GM10847 (cell line): ENCODE measurements around the gene NCKAP5.

Experiments
- POLR2A ChIP-seq: IDR thresholded peaks from 2 replicates; pipeline ENCODE4 v1.6.1; 2011; ENCODE audit not compliant: insufficient read length; ENCODE audit errors: extremely low read depth

NCKAP5 gene

DNA sequence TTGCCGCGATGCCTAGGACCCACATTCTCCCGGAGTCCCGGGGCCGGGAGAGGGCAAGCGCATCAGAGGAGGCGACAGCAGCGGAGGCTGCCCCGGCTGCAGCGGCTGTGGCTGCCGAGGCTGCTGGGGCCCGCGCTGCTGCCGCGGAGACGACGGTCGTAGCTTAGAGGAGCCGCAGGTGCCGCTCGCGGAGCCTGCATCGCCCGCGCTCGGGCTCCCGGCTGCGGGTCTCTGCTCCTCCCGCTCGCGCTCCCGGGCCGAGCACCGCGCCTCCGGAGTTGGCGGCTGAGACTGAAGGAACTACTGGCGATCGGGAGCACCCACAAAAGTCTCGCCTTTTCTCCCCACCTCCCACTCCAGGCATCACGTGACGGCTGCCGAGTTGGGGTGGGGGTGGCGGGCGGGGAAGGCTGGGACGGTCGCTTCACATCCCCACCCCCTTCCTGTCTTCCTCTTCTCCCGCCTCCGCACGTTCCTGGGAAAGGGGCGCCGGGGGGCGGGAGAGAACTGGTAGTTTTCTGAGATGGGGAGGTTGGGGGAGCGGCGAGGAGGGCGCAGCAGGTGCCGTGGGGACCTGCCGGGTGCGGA is 898.3 kb downstream of the NCKAP5 start, which contains the start of gene LYPD1:
TSS of gene LYPD1 (minus strand) at position 298 of the 588 bp plus-strand sequence. CDS start at position 25, 273 bp downstream.
- TF ChIP-seq POLR2A = no peak

DNA sequence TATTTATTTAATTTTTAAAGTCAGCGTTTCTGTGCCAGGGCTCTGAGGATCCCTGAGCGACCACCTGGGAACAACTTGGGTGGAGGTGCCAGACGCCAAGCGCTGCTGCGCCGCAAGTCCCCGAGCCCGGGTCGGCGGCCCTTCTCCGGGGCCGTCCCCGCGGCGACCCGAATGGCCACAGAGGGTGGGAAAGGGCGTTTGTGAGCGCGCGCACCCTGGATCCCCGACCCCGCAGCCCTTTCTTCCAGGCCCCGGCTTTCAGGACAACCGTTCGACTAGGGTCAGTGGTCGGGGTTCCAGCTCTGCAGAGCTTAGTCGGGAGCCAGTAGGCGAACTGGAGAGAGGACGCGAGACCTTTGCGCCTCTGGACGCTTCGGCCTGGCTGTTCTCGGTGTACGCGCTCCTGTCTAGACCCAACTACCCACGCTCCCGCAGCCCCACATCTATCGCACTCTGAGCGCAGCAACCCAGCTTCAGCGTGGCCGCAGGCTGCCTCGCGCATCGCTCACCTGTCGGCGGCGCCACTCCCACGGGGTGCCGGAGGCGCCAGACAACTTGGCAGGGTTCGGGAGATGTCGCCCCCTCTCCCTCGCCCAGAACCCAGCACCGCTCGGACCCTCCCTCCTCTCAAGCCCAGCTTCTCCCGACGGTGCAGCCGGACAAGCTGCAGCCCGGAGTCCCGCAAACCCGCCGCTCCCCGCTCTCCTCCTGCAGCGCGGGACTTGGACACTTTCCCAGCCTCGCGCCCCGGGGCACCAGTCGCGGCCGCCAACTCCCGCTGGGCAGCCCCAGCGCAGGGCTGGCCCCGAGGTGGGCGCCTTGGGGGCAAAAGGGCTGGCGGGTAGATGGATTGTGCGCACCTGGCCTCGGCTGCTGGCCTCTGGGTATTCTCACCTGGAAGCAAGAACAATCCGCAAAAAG is 899.0 kb downstream of the NCKAP5 start:
- no peak for TF ChIP-seq POLR2A

DNA sequence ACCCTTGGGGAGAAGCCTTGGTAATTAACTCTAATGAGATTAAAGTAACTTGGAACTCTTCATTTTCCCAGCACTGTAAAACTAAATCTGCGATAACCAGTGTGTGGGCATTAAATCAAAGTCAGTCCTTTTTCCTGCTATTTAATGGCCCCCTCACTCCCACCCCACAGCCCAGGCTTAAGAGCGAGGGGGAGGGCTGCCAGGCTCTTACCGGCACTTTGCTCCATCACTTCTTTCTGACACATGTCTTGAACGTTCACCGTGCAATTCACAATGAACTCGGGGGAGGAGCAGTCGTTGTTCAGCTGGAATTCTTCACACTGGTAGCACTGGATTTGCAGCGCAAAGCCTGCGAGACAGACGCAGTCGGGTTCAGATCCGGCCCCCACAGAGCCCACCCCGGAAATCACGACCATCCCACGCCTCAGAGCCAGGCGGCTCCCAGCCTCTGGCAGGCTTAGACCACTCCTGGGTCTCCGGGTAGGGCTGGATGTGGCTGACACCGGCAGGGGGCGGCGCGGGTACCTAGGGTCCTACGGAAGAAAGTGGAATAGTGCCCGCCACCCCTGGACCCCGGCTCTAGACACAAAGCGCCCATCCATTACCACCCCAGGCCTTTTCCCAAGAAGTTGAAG is 900.0 kb downstream of the NCKAP5 start:
- TF ChIP-seq POLR2A = no peak

DNA sequence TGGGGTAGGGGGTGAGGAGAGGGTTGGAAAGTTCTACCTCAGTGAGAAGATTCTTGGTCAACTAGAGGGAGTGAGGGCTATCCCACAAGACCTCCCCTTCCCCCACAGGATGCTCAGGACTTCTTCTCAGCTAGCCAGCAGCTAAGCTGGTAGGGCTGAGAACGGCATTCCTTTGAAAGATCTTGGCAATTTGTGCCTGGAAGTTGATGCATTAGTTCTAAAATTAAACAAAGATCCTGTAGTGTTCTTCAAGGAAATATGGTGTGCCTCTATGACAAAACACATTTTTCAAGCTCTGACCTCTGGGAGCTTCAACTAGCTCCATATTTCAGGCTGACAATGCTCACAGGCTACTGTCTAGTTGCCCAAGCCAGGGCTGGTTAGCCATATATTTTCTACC is 900.6 kb downstream of the NCKAP5 start:
- TF ChIP-seq POLR2A = no peak

DNA sequence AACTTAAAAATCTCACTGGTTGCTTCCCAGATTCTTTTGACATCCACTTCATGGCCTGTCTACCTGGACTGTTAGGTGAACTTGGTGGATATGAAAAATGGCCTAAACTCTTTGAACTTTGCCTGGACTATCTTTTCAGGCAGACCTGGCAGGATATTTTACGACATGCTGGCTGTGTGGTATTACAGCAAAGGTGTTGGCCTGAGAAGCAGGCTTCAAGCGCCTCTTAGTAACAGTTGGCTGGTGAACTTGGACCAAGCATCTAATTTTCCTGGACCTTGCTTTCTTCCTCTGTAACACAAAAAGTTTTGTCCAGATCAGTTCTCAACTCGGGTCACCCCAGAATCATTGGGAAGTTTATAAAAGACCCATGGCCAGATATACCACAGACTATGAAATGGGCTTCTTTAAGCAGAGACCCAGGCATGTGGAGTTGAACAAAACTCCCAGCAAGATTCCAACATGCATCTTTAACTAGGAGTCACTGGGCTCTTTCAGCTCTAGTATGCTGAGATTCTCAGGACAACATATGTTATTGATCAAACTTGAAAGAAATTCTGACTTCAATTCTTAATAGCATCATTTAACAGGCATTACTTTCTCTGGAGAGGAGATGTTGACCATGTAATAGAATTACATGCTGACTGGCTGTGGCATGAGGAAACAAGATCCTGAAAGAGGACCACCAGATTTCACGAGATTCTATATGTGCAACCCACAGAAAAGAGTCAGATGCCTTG is 902.7 kb downstream of the NCKAP5 start:
- no peak for TF ChIP-seq POLR2A

DNA sequence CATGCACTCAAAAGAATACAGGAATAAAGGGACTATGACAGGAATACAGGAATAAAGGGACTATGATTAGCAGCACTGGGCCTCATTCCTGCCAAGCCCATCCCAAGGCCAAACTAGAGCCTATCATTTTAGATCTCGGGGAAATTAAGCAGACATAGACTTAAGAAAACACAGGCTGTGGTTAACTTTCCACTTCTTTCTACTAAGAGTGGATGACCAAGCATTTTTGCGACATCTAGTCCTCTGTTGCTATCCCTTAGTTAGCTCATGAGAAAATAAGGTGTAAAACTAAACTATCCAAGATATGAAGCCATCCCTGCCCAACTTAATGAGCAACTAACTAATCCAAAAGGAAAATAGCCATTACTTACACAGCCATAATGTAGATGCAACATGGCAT is 904.2 kb downstream of the NCKAP5 start:
- TF ChIP-seq POLR2A = no peak

DNA sequence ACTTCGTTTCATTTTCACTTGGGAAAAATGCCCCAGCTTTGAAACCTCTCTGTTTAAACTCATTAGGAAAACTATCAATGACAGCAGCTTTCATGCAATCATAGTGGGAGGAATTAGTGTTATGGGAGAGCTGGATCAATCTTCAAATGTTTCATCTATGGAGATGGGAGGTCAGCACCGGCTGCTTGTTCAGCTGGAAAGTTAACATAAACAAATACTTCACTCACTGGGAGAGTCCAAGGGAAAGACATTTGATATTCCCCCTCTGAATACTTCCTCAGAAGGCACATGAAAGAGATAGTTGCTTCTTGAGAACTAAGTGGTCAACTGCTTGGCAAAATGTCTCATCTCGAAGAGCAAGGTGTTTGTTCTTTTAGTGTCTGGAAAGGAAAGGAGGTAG is 905.5 kb downstream of the NCKAP5 start:
- TF ChIP-seq POLR2A = no peak

DNA sequence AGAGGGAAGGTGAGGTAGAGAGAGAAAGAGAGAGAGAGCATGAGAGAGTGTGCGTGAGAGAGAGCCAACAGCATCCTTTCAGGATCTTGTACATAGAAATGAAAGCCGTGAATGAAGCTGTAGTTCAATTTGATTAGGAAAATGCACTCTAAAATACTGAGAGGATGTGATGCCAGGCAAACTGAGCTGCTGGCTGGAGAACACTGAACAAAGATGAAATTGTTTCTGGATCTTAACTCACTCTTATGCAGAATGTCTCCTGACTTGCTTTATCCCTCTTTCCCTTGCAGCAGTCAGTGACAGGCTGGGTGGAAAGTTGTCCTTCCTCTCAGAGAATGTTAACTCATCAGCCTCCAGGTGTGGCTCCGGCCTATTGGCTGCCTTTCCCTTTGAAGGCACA is 908.9 kb downstream of the NCKAP5 start:
- no peak for TF ChIP-seq POLR2A

DNA sequence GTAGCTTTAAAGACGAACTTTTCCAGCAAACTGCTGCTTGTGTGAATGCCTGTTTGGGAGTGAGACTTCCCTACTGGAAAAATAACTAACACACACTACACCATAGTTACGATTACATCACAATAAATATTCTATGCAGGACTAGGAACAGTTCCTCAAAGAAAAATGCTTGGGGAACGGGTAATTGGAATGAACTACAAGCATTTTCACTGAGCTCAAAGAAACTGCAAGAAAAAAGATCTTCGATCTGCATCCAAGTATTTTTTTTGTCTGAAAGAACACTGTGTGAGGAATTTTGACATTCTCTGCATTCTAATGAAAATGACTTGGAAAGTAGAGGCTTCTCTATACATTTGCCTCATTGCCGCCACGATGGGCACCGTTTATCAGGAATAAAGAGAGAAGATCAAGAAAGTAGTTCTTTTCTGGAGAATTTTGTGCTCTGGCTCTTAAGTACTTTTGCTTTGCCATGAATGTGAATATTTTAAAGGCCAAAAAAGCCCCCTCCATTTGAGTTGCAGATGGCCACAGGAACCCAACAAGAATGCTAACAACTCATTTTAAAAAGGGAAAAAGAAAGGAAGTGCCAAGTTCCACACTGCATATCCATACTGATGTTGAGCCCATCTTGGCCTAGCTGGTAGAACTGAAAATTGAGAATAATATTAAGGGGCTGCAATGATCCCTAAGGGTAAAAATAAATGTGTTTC is 911.8 kb downstream of the NCKAP5 start:
- TF ChIP-seq POLR2A = no peak

DNA sequence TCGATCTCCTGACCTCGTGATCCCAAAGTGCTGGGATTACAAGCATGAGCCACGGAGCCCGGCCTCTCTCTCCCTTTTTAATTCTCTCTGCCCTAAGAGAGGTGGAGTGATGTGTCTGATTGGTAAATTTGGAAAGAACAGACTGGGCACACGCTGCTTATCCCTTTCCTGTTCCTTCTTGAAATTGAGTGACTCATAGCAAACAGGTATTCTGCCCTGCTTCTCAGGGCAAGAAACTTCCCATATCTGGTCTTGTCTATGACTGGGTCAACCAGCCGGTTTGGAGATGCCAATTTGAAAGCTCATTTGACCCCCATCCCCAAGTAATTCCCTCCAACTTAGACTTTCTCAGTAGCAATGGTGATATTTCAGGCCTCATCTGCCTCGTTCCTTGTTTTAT is 913.3 kb downstream of the NCKAP5 start:
- no peak for TF ChIP-seq POLR2A

DNA sequence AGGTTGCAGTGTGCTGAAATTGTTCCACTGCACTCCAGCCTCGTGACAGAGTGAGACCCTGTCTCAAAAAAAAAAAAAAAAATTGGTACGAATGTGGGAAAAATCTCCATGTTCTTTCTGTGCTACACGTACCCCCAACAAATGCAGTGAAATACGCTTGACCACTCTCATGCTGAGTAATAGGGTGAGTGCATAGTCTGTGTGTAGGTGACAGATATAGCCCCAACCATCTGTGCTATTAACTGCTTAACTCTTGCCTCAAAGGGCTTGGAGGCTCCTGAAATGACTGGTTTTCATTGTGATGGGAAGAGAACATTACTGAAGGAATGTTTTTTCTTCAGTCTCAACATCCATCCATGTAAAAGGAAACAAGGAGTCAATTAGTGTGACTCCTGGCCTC is 913.9 kb downstream of the NCKAP5 start:
- no peak for TF ChIP-seq POLR2A

DNA sequence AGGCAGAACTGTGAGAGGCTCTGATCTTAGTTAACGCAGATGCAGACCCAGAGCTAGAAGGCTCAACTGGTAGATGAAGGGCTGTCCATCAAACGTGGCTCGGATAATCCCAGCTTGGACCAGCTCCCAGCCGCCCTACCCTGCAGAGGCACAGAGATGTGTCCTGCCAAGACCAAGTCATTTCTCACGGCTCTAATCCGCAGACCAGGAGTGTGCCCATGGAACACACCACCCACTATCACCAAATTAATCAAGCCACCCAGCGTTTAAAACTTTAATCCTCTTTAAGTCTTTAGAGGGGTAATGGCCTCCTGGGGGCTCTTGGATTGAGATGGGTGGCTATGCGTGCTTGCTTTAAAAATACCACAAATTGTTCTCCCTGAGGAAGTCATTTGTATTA is 915.8 kb downstream of the NCKAP5 start:
- no peak for TF ChIP-seq POLR2A

DNA sequence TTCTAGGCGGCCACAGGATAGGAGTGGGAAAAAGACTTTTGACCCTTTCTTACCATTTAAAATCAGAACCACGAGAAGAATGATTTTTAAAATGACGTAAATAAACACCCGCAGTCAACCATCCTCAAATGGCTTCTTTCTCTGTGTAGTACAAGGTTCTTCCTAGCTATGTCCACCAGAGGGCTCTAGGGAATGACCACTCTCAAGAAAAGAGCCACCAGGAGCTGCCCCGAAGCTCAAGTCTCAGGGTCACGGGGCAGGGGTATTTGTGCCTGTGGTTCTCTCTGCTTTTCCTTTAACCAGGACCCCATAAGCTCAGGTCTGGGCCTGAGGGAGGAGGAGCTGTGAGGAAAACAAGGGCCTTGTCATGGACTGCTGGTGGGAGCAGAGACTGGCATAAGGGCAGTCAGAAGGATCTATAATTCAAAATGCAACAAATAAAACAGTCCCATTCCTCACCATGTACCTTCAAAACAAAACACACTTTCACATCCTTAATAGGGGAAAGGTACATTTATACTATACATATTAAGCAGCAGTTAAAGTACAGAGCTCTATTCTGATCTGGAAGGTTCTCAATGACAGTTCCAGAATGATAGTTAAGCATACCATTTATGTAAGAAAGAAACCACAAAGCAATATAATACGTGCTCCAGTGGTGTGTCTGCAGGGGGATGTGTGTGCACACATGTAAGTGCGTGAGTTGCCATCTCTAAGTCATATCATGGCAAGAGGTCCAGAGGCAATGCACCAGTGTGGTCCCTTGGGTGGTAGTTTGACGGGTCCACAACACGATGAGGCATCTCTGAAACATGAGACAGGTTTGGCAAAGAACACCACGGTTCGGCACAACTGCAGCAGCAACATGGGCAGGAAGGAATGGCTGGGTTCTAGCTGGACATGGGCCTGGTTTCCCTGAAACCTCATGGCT is 916.9 kb downstream of the NCKAP5 start:
- TF ChIP-seq POLR2A = no peak
